Measurements from ENCODE around the gene PRSS36. TPM values are rescaled to one million over a fixed set of nuclear protein-coding genes. Genes with fewer than 3 reads are reported as not detected.
"Not testable (repeated sequence)": the region's sequence is repeated elsewhere in the genome, so short reads cannot be mapped to it uniquely, and the experiment has no call there.

PRSS36 gene
- total RNA-seq, 1 donor from 2014 or later = 0.60 TPM

DNA sequence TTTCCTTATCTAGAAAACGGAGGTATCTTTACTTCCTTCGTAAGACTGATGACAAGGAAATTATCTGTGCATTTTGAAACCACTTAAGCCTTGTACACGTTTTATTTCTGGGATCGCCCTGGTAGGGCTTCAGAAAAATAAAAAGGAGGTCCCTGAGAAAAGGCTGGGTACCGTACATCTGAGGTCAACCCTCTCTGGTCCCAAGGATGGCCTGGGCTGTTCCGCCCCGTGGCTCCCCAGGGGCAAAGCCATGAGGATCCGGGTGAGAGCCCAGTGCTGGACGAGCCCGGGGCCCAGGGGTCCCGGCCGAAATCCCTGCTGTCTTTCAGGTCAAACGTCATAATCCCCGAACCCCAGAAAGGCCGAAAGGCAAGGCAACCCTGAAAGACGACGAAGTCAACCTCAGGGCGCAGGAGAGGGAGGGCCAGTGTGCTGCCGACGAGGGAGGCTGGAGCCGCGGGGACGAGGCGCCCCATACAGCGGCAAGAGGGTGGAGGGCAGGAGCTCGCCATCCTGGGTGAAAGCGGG lies 29.4 kb upstream of the PRSS36 start:
- no peak for DNase-seq
- Mint-ChIP-seq H3K4me1 (peaks cover 54% of the 10 kb centered on the region), H3K9me3 (no peaks in the 10 kb centered on the region), H3K27me3 (no peaks in the 10 kb centered on the region), H3K27ac (peak overlapping the region; percentile 100), H3K36me3 (ENCODE audit: low read depth) (peaks cover 37% of the 10 kb centered on the region), H3K4me3 (peak overlapping the region; percentile 96)
- ATAC-seq (ENCODE audit: low read depth) = peak; percentile 3
- intact Hi-C loops (cut with micrococcal nuclease) = loop anchor here (1.0 to 10.0 kb wide), 4 partner anchors 62 to 1362 kb away; partner anchors contain the start of genes KAT8, PAGR1 and ZNF267
- POLR2A ChIA-PET = interaction anchor here (0.6 to 5.2 kb wide), 45 partner anchors 10 to 1441 kb away, joined by 3 to 147 read pairs (median 6); partner anchors contain the start of genes ARMC5, BCKDK, FBRS and HSD3B7
- CTCF ChIA-PET = interaction anchor here (1.8 kb wide), 1 partner anchor 37 kb away, joined by 11 read pairs; no protein-coding TSS in a partner anchor
- TF ChIP-seq, protein P1, sequence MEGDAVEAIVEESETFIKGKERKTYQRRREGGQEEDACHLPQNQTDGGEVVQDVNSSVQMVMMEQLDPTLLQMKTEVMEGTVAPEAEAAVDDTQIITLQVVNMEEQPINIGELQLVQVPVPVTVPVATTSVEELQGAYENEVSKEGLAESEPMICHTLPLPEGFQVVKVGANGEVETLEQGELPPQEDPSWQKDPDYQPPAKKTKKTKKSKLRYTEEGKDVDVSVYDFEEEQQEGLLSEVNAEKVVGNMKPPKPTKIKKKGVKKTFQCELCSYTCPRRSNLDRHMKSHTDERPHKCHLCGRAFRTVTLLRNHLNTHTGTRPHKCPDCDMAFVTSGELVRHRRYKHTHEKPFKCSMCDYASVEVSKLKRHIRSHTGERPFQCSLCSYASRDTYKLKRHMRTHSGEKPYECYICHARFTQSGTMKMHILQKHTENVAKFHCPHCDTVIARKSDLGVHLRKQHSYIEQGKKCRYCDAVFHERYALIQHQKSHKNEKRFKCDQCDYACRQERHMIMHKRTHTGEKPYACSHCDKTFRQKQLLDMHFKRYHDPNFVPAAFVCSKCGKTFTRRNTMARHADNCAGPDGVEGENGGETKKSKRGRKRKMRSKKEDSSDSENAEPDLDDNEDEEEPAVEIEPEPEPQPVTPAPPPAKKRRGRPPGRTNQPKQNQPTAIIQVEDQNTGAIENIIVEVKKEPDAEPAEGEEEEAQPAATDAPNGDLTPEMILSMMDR (IDR thresholded peaks at IDR 0.05) = no peak

GRCh38 chr16:31177136-31177535 lies 27.3 kb upstream of the PRSS36 start:
- Mint-ChIP-seq H3K9me3 (no peaks in the 10 kb centered on the region), H3K4me3 (peak overlapping the region; percentile 30), H3K4me1 (peaks cover 34% of the 10 kb centered on the region), H3K27ac (peak overlapping the region; percentile 100), H3K36me3 (ENCODE audit: low read depth) (peaks cover 17% of the 10 kb centered on the region), H3K27me3 (no peaks in the 10 kb centered on the region)
- ChIA-PET POLR2A (interaction anchor here (0.6 to 5.2 kb wide), 10 partner anchors 13 to 282 kb away, joined by 3 to 147 read pairs (median 4); partner anchors contain the start of genes ARMC5, PYCARD, ZNF646 and ZNF668), CTCF (interaction anchor here (1.0 to 2.2 kb wide), 3 partner anchors 35 to 205 kb away, joined by 3 to 12 read pairs (median 4); no protein-coding TSS in a partner anchor)
- DNase-seq (no peak), ATAC-seq (ENCODE audit: low read depth) (no peak)
- intact Hi-C loops (cut with micrococcal nuclease) = loop anchor here (5.0 to 10.0 kb wide), 3 partner anchors 60 to 1360 kb away; partner anchors contain the start of genes KAT8, PAGR1 and ZNF267
- TF ChIP-seq, protein P1 (IDR thresholded peaks at IDR 0.05) = no peak

GRCh38 chr16:31170048-31170447 lies 20.2 kb upstream of the PRSS36 start:
- H3K9me3 Mint-ChIP-seq; H3K27me3 Mint-ChIP-seq; H3K4me3 Mint-ChIP-seq; POLR2A ChIA-PET; DNase-seq; CTCF ChIA-PET; H3K4me1 Mint-ChIP-seq; H3K36me3 Mint-ChIP-seq (ENCODE audit: low read depth); ATAC-seq (ENCODE audit: low read depth); H3K27ac Mint-ChIP-seq: not testable (repeated sequence)
- intact Hi-C loops (cut with micrococcal nuclease) = loop anchor here (10.0 kb wide), 1 partner anchor 705 kb away; the partner anchor contains the start of gene ZNF267

DNA sequence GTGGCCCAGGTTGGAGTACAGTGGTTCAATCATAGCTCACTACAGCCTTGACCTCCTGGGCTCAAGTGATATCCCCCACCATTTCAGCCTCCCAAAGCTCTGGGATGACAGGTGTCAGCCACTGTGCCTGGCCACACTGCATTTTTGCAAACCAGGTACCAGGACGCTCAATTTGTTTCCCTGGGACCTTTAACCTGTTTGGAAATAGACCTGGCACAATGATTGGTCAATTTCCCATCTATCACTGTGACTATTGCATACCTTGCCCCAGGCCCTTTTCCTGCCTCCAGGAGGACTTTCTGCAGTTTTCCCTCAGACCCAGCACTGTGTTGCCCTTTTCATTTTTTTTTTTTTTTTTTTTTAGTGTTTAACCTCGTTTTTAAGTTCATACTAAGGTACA lies 19.0 kb upstream of the PRSS36 start:
- POLR2A ChIA-PET = interaction anchor here (0.6 kb wide), 1 partner anchor 30 kb away, joined by 3 read pairs; no protein-coding TSS in a partner anchor
- intact Hi-C loops (cut with micrococcal nuclease) = no loop called here

DNA sequence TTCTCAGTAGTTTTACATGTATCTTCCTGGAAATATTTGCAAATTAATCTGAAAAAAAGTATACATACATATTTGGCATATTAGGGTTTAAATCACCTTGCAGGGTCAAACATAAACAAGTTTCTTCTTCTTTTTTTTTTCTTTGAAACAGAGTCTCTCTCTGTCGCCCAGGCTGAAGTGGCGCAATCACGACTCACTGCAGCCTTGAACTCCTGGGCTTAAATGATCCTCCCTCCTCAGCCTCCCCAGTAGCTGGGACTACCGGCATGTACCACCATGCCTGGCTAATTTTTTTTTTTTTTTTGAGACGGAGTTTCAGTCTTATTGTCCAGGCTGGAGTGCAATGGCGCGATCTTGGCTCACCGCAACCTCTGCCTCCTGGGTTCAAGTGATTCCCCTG lies 17.4 kb upstream of the PRSS36 start:
- Mint-ChIP-seq H3K27ac (no peak overlapping the region), H3K36me3 (ENCODE audit: low read depth) (no peaks in the 10 kb centered on the region), H3K27me3 (no peaks in the 10 kb centered on the region), H3K4me3 (no peak overlapping the region), H3K9me3 (no peaks in the 10 kb centered on the region), H3K4me1 (no peaks in the 10 kb centered on the region)
- TF ChIP-seq, protein P1 (IDR thresholded peaks at IDR 0.05) = no peak
- no peak for DNase-seq
- ChIA-PET POLR2A (interaction anchor here (0.7 kb wide), 3 partner anchors 17 to 26 kb away, joined by 3 to 5 read pairs (median 3); partner anchors contain the start of gene PRSS36), CTCF (no interaction called here)
- ATAC-seq (ENCODE audit: low read depth) = no peak
- intact Hi-C loops (cut with micrococcal nuclease) = no loop called here

More for the DNA sequence above, 19.0 kb upstream of the PRSS36 start:
- H3K4me1 Mint-ChIP-seq = no peaks in the 10 kb centered on the region
- H3K36me3 Mint-ChIP-seq (ENCODE audit: low read depth) = no peaks in the 10 kb centered on the region
- ATAC-seq (ENCODE audit: low read depth) (no peak), DNase-seq (no peak)
- no peak overlapping the region for H3K27ac Mint-ChIP-seq
- no peak overlapping the region for H3K4me3 Mint-ChIP-seq
- no peaks in the 10 kb centered on the region for H3K9me3 Mint-ChIP-seq
- TF ChIP-seq, protein P1 (IDR thresholded peaks at IDR 0.05) = no peak
- no peaks in the 10 kb centered on the region for H3K27me3 Mint-ChIP-seq
- CTCF ChIA-PET = no interaction called here

Measured in activated B cell treated with CpG ODN at 0.5 μM for 24 hours (primary cell).